Limb (tissue), 2 donors: ENCODE measurements around the gene RAB28.

Source experiments
- DNase-seq, 2 donors: peaks; one replicate each; pipeline ENCODE4 v3.0.0-alpha.2; 2016; ENCODE audit errors: extremely low spot score in 2 of 2

The RAB28 gene

GRCh38 chr4:13511101-13511500 lies 27.0 kb upstream of the RAB28 start:
- no peak for DNase-seq

DNA sequence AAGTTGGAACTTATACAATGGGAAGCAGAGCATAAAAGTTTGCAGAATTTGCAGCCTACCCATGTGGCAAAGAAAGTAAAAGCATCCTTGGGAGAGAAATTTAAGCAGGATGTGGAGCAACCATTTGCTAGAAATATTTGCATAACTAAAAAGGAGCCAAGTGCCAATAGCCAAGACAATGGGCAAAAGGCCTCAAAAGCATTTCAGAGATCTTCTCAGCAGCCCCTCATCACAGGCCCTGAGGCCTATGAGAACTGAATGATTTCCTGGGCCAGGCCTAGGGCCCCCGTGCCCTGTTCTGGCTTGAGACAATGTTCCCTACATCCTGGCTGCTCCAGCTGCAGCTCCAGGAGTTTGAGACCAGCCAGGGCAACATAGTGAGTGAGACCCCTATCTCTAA lies 25.3 kb upstream of the RAB28 start:
- no peak for DNase-seq

DNA sequence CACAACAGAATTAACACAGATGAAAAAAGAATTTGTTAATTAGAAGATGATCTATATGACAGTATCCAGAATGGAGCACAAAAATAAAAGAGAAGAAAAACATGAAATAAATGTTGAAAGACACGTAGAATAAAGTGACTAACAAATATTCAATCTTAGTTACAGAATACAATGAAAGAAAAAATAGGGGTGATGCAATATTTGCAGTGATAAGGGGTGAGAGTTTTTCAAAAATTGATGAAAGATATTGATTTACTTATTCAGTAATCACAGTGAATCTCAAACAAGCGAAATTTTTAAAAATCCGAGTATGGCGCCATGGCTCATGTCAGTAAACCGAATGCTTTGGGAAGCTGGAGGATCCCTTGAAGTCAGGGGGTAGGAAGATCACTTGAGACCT lies 20.2 kb upstream of the RAB28 start:
- DNase-seq = no peak

GRCh38 chr4:13498469-13498868 lies 14.3 kb upstream of the RAB28 start:
- no peak for DNase-seq

DNA sequence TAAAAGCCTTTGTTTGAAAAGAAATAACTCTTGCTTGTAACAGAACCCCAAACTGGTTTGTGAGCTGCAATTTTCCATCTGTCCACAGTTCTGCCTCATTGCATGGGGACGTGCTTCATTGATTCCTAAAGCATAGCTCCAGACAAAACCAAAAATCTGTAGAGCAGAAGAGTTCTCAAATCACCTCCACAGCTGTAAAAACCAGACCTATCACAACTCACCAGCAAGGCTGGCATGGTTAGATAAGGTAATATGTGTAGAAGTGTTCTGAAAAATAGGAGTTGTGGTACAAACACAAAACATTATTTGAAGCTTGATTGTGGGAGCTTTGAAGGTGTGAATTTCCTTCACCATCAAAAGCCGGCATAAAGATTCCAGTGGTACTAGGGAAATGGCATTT lies 12.5 kb upstream of the RAB28 start:
- DNase-seq = no peak

GRCh38 chr4:13495753-13496152 lies 11.6 kb upstream of the RAB28 start:
- no peak for DNase-seq

GRCh38 chr4:13493793-13494192 lies 9.7 kb upstream of the RAB28 start:
- DNase-seq = no peak

- DNase-seq = no peak
These were observed 8.6 kb upstream of the RAB28 start for GRCh38 chr4:13492747-13493146.

DNA sequence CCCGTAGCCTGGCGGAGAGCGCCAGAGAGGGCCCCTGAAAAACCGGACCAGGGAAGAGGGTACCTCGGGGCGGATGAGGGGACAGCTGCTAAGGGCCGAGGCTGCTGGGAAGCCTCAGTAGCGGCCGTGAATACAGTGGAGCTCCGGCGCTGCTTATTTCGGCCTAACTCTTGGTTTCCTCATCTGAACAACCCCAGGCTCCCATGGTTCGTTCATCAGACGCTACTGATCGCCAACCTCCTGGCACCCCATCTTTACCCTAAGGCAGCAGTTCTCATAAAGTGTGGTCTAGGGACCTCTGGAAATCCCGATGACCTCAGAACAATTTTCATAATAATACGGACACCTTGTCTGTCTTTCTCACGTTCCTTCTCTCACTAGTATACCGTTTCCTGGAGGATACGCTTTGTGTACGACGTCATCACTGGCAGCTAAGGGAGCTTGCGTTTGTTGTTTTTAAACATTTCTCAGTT lies 645 bp upstream of the RAB28 start:
- DNase-seq = peak in 1 of 2 donors; percentile 25

- peak in 1 of 2 donors; percentile 27 for DNase-seq
These were observed 395 bp downstream of the RAB28 start for GRCh38 chr4:13483768-13484121.

- DNase-seq = no peak
These were observed 888 bp downstream of the RAB28 start for GRCh38 chr4:13483136-13483767.

DNA sequence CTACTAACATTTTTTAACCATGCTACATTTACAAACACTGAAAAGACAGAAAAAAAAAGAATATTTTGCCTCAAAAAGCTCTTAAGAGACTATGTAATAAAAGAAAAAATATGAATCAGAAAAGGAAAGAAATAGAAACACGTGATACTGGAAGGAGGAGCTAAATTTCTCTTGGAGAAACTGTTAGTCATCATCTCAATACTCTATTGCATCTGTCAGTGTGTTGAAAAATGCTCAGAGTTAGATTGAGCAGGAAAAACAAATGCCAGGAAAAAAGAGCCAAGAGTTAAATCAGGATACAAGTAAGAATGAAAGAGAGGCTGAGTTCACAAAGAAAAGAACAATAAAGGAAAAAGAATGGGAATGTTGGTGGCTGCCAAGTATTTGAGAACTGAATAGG lies 2.6 kb downstream of the RAB28 start:
- no peak for DNase-seq

DNA sequence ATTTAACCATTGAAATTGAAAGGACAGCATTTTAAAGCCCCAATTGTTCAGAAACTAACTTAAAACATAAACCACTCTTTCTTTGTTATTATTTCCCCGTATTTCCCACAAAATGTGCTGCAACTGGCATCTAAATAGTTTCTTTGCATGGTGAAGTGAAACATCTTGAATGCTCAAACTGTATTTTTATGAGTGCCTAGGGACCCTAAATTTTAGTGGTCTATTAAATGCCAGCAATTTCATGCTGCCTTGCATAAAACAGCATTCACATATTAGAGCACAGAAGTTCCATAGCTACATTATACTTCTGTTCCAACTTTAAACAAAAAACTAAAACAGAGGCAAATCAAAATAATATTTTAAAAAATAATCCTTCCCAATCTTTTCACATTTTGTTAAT lies 5.4 kb downstream of the RAB28 start:
- no peak for DNase-seq

- DNase-seq = no peak
These were observed 6.0 kb downstream of the RAB28 start for GRCh38 chr4:13478131-13478530.

DNA sequence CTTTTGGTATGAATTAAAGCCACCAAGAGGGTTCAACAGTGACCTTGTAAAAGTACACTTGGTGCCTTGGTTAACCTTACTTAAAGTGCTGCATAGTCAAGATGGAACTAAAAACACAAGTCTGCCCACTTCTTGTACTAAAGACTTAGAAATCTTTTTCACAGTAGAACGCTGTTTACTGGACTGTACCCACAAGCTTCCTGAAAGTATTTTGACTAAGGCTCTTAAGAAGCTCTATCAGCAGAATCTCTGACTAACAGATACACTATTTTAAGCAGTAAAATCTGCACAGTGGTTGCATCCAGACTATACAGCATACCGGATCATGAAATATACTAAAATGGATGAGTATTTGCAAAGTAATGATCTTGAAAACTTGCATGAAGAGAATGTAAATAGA lies 7.2 kb downstream of the RAB28 start:
- no peak for DNase-seq

DNA sequence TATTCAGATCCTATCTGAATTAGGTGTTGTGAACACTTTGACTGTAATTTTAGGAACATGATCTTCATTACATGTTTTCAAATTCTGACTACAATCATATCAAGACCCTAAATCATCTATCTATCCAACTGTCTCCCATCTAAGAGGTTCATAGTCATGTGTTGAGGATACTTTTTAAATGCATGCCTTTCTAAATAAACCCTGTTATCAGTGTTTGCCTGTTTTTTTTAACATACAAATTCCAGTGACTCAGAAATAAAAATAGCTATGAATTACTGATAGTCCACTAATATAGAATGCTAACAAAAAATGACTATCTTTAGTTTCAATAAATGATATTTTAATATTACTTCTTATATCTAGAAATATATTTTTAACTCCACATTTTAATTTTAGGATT lies 8.0 kb downstream of the RAB28 start:
- DNase-seq = no peak

- DNase-seq = no peak
These were observed 12.7 kb downstream of the RAB28 start for GRCh38 chr4:13471400-13471799.

- no peak for DNase-seq
These were observed 13.8 kb downstream of the RAB28 start for GRCh38 chr4:13470379-13470778.

GRCh38 chr4:13464973-13465372 lies 19.2 kb downstream of the RAB28 start:
- no peak for DNase-seq

GRCh38 chr4:13464543-13464942 lies 19.6 kb downstream of the RAB28 start:
- no peak for DNase-seq

DNA sequence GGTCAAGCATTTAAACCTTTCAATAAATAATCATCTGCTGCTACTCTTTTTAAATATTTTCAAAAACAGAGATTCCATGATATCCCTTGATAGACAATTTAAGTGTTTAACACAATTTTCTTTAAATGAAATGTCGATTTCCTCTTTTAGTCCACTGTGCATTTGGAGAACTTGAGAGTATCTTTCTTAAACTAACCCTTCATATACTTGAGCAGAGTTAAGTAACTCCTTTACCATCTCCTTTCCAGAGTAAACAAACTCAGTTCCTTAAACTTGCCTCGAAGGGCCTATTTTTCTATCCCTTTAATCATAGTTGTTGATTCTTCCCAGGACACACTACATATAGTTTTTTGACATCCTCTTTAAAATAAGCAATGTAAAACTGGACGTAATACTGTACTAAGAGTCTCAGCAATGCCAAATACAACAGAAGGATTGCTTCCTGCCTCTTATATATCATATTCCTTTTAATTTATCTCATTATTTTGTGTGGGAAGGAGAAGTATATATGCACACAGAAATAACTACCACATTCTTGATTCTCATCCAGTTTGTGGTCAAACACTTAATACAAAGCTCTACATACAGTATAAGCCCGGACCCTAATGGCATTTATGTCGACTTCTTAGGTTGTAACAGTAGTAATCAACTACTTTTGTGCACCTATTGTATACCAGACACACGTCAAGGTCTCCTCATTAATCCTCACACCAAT lies 22.8 kb downstream of the RAB28 start:
- DNase-seq = no peak

DNA sequence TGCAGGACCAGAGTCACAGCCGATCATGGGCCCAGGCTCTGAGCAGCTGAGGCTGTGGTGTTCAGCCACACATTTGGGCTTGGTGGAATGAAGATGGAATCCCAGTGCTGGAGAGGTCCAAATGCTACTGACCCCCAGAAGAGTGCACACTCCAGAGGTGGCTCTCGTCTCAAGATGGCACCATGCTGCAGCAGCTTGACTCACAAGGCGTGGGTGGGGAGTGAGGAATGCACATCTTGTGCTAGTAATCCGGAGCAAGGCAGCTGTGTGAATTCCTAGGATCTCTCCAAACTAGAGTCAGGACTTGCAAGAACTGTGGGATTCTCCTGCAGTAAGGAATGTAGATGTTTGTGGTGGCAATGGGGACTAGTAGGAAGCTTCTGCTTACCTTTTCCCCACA lies 28.7 kb downstream of the RAB28 start:
- DNase-seq = no peak

GRCh38 chr4:13454786-13455185 lies 29.4 kb downstream of the RAB28 start:
- DNase-seq = no peak
